HG03460 (cell line): Measurements from ENCODE around the gene DNASE2B.

Experiments
- ATAC-seq: cut with Tn5 transposase; IDR thresholded peaks from one replicate; pipeline ENCODE4 v1.9.1; 2021; ENCODE audit not compliant: unreplicated experiment

DNASE2B gene

GRCh38 chr1:84374991-84375696 is 23.1 kb upstream of the DNASE2B start:
- no peak for ATAC-seq

- no peak for ATAC-seq
These were observed 22.0 kb upstream of the DNASE2B start for GRCh38 chr1:84376000-84376910.

- ATAC-seq = no peak
These were observed 20.7 kb upstream of the DNASE2B start for GRCh38 chr1:84377480-84378095.

- no peak for ATAC-seq
These were observed 19.0 kb upstream of the DNASE2B start for GRCh38 chr1:84379138-84379916.

- ATAC-seq = no peak
These were observed 18.4 kb upstream of the DNASE2B start for GRCh38 chr1:84379917-84380180.

GRCh38 chr1:84382127-84382526 is 16.2 kb upstream of the DNASE2B start:
- ATAC-seq = no peak

GRCh38 chr1:84385347-84385746 is 12.9 kb upstream of the DNASE2B start:
- ATAC-seq = no peak

GRCh38 chr1:84386716-84387479 is 11.4 kb upstream of the DNASE2B start:
- ATAC-seq = no peak

GRCh38 chr1:84387480-84388163 is 10.7 kb upstream of the DNASE2B start:
- ATAC-seq = no peak

GRCh38 chr1:84390226-84390625 is 8.1 kb upstream of the DNASE2B start:
- no peak for ATAC-seq

GRCh38 chr1:84401156-84401555 is 2.9 kb downstream of the DNASE2B start:
- ATAC-seq = no peak

- ATAC-seq = no peak
These were observed 3.8 kb downstream of the DNASE2B start for GRCh38 chr1:84402060-84402459.

GRCh38 chr1:84402501-84402900 is 4.2 kb downstream of the DNASE2B start:
- no peak for ATAC-seq

- no peak for ATAC-seq
These were observed 5.1 kb downstream of the DNASE2B start for GRCh38 chr1:84403347-84403746.

GRCh38 chr1:84406346-84406861 is 8.1 kb downstream of the DNASE2B start:
- ATAC-seq = no peak

GRCh38 chr1:84407524-84407923 is 9.2 kb downstream of the DNASE2B start:
- no peak for ATAC-seq

GRCh38 chr1:84407958-84408422 is 9.7 kb downstream of the DNASE2B start:
- no peak for ATAC-seq

- ATAC-seq = no peak
These were observed 11.6 kb downstream of the DNASE2B start for GRCh38 chr1:84409888-84410287.

- ATAC-seq = no peak
These were observed 12.2 kb downstream of the DNASE2B start for GRCh38 chr1:84410328-84411095.
